Gastrocnemius medialis (tissue), 4 donors: ENCODE measurements around the gene CT47C1. TPM values are rescaled to one million over a fixed set of nuclear protein-coding genes. Genes with fewer than 3 reads are reported as not detected.

Experiments used
- ATAC-seq, 2 donors: fragments of 150-250 bp; one replicate each; pipeline ENCODE4 v1.9.1; 2016
- DNase-seq, 2 donors: peaks; one replicate each; pipeline ENCODE4 v3.0.0-alpha.2; 2019
- H3K27ac ChIP-seq, 4 donors: fragments of 200-600 bp; sonication (generic); 1 replicate in 1 of 4; 2 replicates in 3 of 4; pipeline ENCODE4 v1.5.1; 2016 to 2018; ENCODE audit warnings: mild to moderate bottlenecking in 2 of 4, moderate library complexity in 1 of 4
- H3K27me3 ChIP-seq, 3 donors: fragments of 200-600 bp; sonication (generic) in 2 of 3; 1 replicate in 1 of 3; 2 replicates in 2 of 3; pipeline versions ENCODE4 v1.5.1 to v1.6.0; 2016 to 2019; ENCODE audit warnings: mild to moderate bottlenecking in 1 of 3, moderate library complexity in 1 of 3
- H3K36me3 ChIP-seq, 2 donors: fragments of 200-600 bp; sonication (generic) in 1 of 2; one replicate each; pipeline ENCODE4 v1.5.1; 2017 to 2018
- H3K4me1 ChIP-seq, 2 donors: fragments of 200-600 bp; sonication (generic) in 1 of 2; one replicate each; pipeline ENCODE4 v1.5.1; 2016 to 2017; ENCODE audit warnings: mild to moderate bottlenecking in 2 of 2
- H3K4me3 ChIP-seq, 4 donors: fragments of 200-600 bp; sonication (generic) in 3 of 4; 1 replicate in 1 of 4; 2 replicates in 3 of 4; pipeline ENCODE4 v1.5.1; 2016 to 2019; ENCODE audit warnings: mild to moderate bottlenecking in 2 of 4
- H3K9me3 ChIP-seq, 3 donors: fragments of 200-600 bp; sonication (generic) in 2 of 3; 1 replicate in 1 of 3; 2 replicates in 2 of 3; pipeline ENCODE4 v1.5.1; 2016 to 2019
- POLR2A ChIP-seq, 2 donors: fragments of 450-650 bp; IDR thresholded peaks; one replicate each; pipeline ENCODE4 v1.6.1; 2017; ENCODE audit warnings: antibody characterized with exemption in 2 of 2, mild to moderate bottlenecking in 2 of 2, moderate library complexity in 2 of 2
- in situ Hi-C, 4 donors: fragments of 200-750 bp; cut with MboI; loops; one replicate each; pipeline versions ENCODE4 v1.15.0 to v1.8.0; 2017; ENCODE audit warnings: low sequenced_read_pairs in 4 of 4
- intact Hi-C: fragments of 100-400 bp; cut with DNase I; formaldehyde crosslinking; loops from one replicate; pipeline ENCODE4 v1.15.1; 2023; ENCODE audit warnings: low total_unique reads
- total RNA-seq, 4 donors: library from RNA; depleted of rRNA; stranded (reverse); fragments of >200 nt; gene quantifications; one replicate each; pipeline versions ENCODE4 v1.1.0 to v1.2.3, GENCODE V29; 2016
- TF ChIP-seq, protein P1 (sequence below), 5 experiments: fragments of 450-650 bp in 3 of 5; fragments of 200-600 bp in 2 of 5; sonication (generic) in 2 of 5; IDR thresholded peaks in 4 of 5; conservative IDR thresholded peaks in 1 of 5; 1 replicate in 4 of 5; 2 replicates in 1 of 5; pipeline ENCODE4 v1.5.1; 2016 to 2019; ENCODE audit warnings: antibody characterized with exemption in 5 of 5, mild to moderate bottlenecking in 3 of 5, moderate library complexity in 3 of 5

Gene CT47C1
- total RNA-seq, 4 donors from 2014 or later: not detected

DNA sequence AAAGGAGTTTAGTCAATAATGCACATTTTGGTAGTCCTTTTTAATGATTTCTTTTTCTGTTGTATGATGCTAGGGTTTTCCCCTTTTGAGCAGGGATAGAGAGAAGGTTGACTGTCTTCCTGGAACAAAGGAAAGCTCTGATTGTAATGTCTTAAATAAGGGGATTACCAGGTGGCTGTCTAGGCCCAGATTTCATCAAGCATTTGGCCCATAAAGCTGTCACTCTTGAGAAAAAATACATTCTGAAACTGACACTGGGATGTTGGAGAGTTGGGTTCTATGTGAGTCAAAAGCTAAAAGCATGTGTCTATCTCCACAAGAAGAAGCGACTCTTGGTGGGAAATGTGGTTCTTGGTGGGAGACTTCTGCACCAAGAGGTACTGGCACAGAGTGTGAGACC lies 28.4 kb downstream of the CT47C1 start:
- no peaks in the 10 kb centered on the region for H3K9me3 ChIP-seq
- H3K4me3 ChIP-seq: no peak overlapping the region
- in situ Hi-C loops: no loop called here
- H3K36me3 ChIP-seq: no peaks in the 10 kb centered on the region
- no peak for DNase-seq
- no peaks in the 10 kb centered on the region for H3K27me3 ChIP-seq
- no peak overlapping the region for H3K27ac ChIP-seq
- intact Hi-C loops: no loop called here
- no peaks in the 10 kb centered on the region for H3K4me1 ChIP-seq
- ATAC-seq: no peak
- TF ChIP-seq, protein P1, sequence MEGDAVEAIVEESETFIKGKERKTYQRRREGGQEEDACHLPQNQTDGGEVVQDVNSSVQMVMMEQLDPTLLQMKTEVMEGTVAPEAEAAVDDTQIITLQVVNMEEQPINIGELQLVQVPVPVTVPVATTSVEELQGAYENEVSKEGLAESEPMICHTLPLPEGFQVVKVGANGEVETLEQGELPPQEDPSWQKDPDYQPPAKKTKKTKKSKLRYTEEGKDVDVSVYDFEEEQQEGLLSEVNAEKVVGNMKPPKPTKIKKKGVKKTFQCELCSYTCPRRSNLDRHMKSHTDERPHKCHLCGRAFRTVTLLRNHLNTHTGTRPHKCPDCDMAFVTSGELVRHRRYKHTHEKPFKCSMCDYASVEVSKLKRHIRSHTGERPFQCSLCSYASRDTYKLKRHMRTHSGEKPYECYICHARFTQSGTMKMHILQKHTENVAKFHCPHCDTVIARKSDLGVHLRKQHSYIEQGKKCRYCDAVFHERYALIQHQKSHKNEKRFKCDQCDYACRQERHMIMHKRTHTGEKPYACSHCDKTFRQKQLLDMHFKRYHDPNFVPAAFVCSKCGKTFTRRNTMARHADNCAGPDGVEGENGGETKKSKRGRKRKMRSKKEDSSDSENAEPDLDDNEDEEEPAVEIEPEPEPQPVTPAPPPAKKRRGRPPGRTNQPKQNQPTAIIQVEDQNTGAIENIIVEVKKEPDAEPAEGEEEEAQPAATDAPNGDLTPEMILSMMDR (IDR thresholded peaks at IDR 0.05 in 4 of 5, conservative IDR thresholded peaks at IDR 0.05 in 1 of 5): no peak
- no peak for TF ChIP-seq POLR2A (IDR thresholded peaks at IDR 0.05)

DNA sequence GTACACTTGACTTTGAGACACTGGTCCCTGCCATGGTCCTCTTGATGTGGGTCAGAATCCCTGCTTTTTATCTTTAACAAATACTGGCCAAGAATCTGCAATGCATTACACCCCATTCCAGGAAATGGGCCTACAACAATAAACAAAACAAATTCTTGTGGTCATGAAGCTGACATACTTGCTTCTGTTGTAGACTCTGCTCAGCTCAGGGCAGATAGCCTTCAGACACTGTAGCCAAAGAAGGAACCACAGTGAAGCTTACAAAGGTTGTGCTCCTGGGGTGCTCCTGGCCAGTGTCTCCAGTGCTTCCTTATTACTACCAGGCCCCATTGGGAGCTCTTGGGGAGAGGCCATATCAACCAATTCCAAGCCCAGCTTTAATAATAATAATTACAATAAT lies 33.0 kb downstream of the CT47C1 start:
- no peak for ATAC-seq
- Histone ChIP-seq H3K4me3 (no peak overlapping the region), H3K36me3 (no peaks in the 10 kb centered on the region), H3K27ac (no peak overlapping the region), H3K27me3 (no peaks in the 10 kb centered on the region), H3K9me3 (no peaks in the 10 kb centered on the region), H3K4me1 (no peaks in the 10 kb centered on the region)
- in situ Hi-C loops: no loop called here
- no peak for DNase-seq
- no peak for TF ChIP-seq POLR2A (IDR thresholded peaks at IDR 0.05)
- TF ChIP-seq, protein P1 (IDR thresholded peaks at IDR 0.05 in 4 of 5, conservative IDR thresholded peaks at IDR 0.05 in 1 of 5): no peak
- intact Hi-C loops: loop anchor here (1.0 kb wide), 1 partner anchor 17 kb away; no protein-coding TSS in a partner anchor

DNA sequence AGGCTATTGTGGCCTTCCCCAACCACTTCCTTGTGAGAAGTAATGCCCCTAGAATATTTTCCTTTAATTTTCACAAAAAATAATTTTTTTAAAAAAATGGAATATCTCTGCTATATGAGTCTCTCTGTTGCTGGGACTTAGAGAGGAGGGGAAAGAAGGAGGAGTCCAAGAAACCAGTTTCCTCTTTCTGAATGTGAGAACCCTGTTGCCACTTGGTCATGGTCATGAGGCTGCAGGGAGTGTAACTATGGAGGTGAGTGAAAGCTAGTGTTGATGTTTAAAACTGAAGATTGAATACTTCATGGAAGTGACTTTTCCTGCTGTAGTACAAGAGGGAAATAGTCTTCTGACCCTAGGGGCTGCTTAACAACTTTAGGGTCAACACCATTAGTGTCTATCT lies 34.4 kb downstream of the CT47C1 start:
- Histone ChIP-seq H3K4me1 (no peaks in the 10 kb centered on the region), H3K9me3 (no peaks in the 10 kb centered on the region), H3K27ac (no peak overlapping the region), H3K4me3 (no peak overlapping the region), H3K36me3 (no peaks in the 10 kb centered on the region), H3K27me3 (no peaks in the 10 kb centered on the region)
- TF ChIP-seq POLR2A (IDR thresholded peaks at IDR 0.05): no peak
- TF ChIP-seq, protein P1 (IDR thresholded peaks at IDR 0.05 in 4 of 5, conservative IDR thresholded peaks at IDR 0.05 in 1 of 5): no peak
- no peak for ATAC-seq
- in situ Hi-C loops (no loop called here), intact Hi-C loops (no loop called here)
- DNase-seq: no peak

DNA sequence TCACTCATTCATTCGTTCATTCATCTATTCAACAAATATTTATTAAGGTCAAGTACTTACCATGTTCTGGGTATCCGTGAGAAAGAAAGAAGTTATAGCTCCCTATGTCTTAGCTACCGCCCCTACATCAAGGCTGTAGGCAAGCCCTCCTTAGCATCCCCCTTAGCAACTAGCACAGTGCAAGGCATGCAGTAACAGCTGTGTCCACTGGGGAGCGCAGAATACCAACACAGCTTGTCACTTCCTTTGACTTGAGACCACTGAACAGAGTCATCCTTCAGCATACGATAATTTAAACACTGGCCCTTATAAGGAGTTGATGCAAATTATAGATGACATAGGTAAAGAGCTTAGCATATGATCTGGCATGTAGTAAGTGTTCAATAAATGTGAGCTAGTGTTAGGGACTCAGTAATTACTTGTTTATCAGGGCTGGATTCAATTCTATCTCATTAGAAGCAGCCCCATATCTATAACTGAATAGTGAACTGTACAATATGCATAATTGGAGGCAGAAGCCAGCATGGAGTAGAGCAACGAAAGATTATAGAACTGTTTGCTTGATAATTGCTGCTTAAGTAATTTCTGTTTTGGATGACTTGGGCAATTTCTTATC lies 46.1 kb downstream of the CT47C1 start:
- Histone ChIP-seq H3K27ac (no peak overlapping the region), H3K9me3 (no peaks in the 10 kb centered on the region), H3K27me3 (no peaks in the 10 kb centered on the region), H3K4me3 (no peak overlapping the region), H3K4me1 (no peaks in the 10 kb centered on the region), H3K36me3 (no peaks in the 10 kb centered on the region)
- DNase-seq: peak in 1 of 2 donors; percentile 13
- intact Hi-C loops: loop anchor here (10.0 kb wide), 1 partner anchor 146 kb away; no protein-coding TSS in a partner anchor
- in situ Hi-C loops: no loop called here
- no peak for ATAC-seq
- TF ChIP-seq, protein P1 (IDR thresholded peaks at IDR 0.05 in 4 of 5, conservative IDR thresholded peaks at IDR 0.05 in 1 of 5): peak in 4 of 5 experiments; percentile 40 to 65 (median 45)
- no peak for TF ChIP-seq POLR2A (IDR thresholded peaks at IDR 0.05)

DNA sequence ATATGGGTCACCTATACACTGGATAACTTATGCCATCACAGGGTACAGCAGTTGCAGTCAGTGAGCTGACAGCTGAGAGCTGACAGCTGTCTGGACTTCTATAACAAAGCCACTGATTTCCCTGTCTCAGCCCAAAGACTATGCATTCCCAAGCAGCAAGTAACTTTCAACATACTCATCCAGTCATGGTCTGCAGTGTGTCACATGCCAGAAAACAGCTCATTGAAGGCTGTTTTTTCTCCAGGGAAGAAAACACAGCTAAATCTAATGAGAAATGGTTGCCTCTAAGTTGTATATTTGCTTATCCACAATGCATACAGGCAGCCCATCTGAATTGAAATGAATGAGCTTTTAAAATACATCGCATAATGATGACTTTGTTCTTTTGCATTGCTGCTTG lies 48.5 kb downstream of the CT47C1 start:
- no peaks in the 10 kb centered on the region for H3K36me3 ChIP-seq
- in situ Hi-C loops (no loop called here), intact Hi-C loops (no loop called here)
- no peaks in the 10 kb centered on the region for H3K9me3 ChIP-seq
- no peaks in the 10 kb centered on the region for H3K4me1 ChIP-seq
- H3K27me3 ChIP-seq: no peaks in the 10 kb centered on the region
- ATAC-seq (no peak), DNase-seq (no peak)
- no peak overlapping the region for H3K4me3 ChIP-seq
- H3K27ac ChIP-seq: no peak overlapping the region
- TF ChIP-seq POLR2A (IDR thresholded peaks at IDR 0.05): no peak
- TF ChIP-seq, protein P1 (IDR thresholded peaks at IDR 0.05 in 4 of 5, conservative IDR thresholded peaks at IDR 0.05 in 1 of 5): no peak
